ENCODE data around the gene ATF1.
"Not testable (repeated sequence)": the region's sequence is repeated elsewhere in the genome, so short reads cannot be mapped to it uniquely, and the experiment has no call there.

The ATF1 gene

DNA sequence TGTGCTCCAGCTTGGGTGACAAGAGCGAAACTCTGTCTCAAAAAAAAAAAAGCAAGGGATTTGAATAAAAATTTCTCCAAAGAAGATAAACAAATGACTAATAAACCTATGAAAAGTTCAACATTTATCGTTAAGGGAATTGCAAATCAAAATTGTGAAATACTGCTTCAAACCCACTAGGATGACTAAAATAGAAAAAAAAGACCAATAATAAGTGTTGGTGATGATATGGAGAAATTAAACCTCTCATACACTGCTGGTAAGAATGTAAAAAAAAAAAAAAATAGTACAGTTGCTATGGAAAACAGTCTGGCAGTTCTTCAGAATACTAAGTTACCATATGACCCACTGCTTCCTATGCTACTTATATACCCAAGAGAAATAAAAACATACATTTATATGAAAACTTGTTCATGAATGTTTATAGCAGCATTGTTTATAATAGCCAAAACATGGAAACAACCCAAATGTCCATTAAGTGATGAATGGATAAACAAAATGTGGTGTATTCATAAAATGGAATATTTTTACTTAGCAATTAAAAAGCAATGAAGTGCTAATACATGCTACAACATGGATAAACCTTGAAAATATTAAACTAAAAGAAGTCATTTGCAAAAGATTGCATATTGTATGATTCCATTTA is 39.5 kb downstream of the ATF1 start:
- no peak for DNase-seq (ENCODE audit: low read depth)

DNA sequence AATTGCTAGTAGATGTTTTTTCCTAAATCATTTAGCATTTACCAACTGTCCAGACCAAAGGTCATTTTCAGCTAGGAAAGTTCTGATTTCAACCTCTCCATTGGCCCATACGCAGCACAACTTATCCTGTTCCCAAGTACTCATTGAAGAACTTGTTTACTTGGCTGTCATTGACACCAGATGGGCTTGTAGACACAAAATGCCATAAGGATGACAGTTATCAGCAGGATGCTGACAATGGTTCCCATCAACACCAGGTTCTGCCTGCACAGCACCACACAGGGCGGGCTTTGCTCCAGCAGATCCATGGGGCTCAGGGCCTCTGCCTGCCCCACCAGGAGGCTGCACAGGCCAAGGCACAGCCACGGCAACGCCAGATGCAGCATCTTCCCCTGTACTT is 42.3 kb downstream of the ATF1 start:
- no peak for DNase-seq (ENCODE audit: low read depth)

DNA sequence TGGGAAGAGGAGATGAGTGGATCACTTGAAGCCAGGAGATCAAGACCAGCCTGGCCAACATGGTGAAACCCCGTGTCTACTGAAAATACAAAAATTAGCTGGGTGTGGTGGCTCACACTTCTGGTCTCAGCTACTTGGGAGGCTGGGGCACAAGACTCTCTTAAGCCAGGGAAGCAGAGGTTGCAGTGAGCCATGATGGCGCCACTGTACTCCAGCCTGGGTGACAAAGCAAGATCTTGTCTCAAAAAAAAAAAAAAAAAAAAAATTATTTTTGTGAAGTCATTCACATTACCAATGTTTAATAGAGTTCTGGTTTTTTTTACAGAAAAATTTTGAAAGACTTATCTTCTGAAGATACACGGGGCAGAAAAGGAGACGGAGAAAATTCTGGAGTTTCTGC is 45.2 kb downstream of the ATF1 start:
- DNase-seq (ENCODE audit: low read depth), result not testable (repeated sequence)

DNA sequence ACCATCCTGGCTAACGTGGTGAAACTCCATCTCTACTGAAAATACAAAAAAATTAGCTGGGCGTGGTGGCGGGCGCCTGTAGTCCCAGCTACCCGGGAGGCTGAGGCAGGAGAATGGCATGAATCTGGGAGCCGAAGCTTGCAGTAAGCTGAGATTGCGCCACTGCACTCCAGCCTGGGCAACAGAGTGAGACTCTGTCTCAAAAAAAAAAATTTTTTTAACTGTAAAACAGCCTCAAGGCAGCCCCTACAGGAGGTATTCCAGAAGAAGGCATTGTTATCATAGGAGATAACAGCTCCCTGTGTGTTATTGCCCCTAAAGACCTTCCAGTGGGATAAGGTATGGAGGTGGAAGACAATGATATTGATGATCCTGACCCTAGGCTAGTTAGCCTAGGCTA is 51.0 kb downstream of the ATF1 start:
- not testable (repeated sequence) for DNase-seq (ENCODE audit: low read depth)

DNA sequence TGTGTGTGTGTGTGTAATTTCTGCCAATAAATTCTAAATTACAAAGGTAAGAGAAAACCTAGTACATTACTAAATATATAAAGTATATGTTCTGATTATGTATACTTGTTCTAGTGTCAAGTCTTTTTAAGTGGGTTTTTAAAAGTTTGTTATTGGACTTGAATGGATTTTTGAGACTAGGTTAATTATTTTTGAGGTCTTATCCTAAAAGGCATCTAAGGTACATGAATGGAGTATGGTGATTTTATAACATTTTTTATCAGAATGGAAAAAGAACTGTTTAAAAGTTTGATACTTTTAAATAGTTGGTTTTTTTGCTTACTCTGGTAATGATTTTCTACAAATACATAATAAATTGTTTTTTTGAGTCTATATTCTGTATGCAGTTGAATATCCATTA is 56.3 kb downstream of the ATF1 start:
- no peak for DNase-seq (ENCODE audit: low read depth)

DNA sequence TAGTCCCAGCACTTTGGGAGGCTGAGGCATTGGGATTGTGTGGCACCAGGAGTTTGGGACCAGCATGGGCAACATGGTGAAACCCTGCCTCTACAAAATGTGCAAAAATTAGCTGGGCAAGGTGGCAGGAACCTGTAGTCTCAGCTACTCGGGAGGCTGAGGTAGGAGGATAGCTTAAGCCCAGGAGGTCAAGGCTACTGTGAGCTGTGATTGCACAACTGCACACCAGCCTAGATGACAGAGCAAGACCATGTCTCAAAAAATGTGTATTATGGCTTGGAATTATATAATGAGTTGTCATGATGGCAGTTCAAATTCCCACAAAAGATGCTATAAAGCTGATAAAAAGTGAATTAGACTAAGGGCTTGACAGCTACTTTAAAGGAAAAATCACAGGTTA is 58.2 kb downstream of the ATF1 start:
- no peak for DNase-seq (ENCODE audit: low read depth)

DNA sequence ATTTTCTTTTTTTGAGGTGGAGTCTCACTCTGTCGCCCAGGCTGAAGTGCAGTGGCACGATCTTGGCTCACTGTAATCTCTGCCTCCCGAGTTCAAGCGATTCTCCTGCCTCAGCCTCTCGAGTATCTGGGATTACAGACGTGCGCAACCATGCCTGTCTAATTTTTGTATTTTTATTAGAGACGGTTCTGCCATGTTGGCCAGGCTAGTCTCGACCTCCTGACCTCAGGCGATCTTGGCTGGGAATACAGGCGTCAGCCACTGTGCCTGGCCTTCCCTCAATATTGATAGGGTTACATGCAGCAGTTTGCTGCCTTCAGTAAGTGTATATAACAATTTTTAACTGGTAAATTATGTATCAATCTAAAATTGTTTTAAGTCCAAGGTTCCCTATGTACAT is 59.8 kb downstream of the ATF1 start:
- not testable (repeated sequence) for DNase-seq (ENCODE audit: low read depth)

DNA sequence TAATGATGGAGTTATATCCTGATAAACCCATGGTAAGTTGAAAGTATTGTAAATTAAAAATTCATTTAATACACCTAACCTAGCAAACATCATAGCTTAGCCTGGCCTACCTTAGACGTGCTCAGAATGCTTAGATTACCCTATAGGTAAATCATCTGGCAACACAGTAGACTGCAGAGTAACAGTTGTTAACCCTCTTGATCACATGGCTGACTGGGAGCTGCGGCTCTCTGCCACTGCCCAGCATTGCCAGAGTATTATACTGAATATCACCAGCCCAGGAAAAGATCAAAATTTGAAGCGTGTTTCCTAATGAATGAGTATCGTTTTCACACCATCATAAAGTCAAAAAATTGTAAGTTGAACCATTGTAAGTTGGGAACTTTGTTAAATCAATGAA is 61.0 kb downstream of the ATF1 start:
- no peak for DNase-seq (ENCODE audit: low read depth)

DNA sequence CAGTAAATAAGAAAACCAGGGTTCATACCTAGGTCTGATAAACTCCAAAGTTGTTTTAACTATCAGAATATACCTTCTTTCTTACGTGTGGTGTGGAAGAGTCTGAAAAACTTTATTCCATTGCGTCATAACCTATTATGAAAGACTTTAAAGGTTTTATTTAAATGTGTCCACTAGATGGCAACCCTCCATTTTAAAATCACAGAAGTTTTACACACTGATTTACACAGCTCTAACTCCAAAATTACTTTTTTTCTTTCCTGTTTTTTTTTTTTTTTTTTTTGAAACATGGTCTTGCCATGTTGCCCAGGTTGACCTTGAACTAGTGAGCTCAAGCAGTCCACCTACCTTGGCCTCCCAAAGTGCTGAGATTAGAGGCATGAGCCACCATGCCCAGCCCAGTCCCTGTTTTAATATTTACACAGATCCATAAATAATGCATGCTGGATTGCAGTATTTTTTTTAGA is 61.5 kb downstream of the ATF1 start:
- DNase-seq (ENCODE audit: low read depth), result no peak

- no peak for DNase-seq (ENCODE audit: low read depth)
Observed at GRCh38 chr12:50828121-50828520, 64.2 kb downstream of the ATF1 start.

DNA sequence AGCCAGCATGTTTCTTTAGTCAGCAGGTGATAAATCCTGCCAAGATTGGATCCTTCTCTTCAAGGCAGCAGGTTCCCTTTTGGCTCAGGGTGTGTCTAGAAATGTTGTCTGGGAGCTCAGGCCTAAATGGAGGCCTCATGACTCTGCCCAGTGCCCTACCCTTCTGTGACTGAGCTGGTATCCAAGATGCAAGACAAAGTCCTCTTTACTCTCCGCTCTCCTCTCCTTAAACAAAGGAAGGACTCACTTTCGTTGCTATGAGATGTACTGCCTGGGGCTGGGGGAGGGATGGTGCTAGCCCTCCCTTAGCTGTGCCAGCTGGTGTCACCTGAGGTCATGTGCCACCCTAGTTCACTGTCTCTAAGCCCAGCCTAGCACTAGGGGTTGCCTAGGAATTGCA is 65.0 kb downstream of the ATF1 start:
- DNase-seq (ENCODE audit: low read depth), result no peak

DNA sequence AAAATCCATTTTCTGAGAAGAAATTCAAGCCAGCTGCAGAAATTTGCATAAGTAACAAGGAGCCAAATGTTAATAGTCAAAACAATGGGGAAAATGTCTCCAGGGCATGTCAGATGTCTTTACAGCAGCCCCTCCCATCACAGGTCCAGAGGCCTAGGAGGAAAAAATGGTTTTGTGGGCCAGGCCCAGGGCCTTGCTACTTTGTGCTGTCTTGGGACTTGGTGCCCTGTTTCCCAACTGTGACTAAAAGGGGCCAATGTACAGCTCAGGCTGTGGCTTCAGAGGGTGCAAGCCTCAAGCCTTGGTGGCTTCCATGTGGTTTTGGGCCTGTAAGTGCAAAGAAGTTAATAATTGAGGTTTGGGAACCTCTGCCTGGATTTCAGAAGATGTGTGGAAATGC is 69.9 kb downstream of the ATF1 start:
- not testable (repeated sequence) for DNase-seq (ENCODE audit: low read depth)

DNA sequence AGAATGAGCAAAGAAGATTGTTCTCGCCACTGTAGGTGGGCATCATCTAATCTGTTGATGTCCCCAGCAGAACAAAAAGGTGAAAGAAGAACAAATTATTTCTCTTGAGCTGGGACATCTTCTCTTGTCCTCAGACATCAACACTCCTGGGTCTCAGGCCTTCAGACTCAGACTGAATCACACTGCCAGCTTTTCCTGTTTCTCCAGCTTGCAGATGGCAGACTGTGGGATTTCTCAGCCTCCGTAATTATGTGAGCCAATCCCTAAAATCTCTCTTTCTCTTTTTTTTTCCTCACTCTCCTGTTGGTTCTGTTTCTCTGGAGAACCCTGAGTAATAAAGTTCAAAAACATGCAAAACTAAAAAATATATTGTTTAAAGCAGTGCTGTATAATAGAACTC is 75.1 kb downstream of the ATF1 start:
- no peak for DNase-seq (ENCODE audit: low read depth)

GRCh38 chr12:50840809-50841487 is 77.0 kb downstream of the ATF1 start:
- no peak for DNase-seq (ENCODE audit: low read depth)

- no peak for DNase-seq (ENCODE audit: low read depth)
Observed at GRCh38 chr12:50841716-50842531, 78.0 kb downstream of the ATF1 start.

DNA sequence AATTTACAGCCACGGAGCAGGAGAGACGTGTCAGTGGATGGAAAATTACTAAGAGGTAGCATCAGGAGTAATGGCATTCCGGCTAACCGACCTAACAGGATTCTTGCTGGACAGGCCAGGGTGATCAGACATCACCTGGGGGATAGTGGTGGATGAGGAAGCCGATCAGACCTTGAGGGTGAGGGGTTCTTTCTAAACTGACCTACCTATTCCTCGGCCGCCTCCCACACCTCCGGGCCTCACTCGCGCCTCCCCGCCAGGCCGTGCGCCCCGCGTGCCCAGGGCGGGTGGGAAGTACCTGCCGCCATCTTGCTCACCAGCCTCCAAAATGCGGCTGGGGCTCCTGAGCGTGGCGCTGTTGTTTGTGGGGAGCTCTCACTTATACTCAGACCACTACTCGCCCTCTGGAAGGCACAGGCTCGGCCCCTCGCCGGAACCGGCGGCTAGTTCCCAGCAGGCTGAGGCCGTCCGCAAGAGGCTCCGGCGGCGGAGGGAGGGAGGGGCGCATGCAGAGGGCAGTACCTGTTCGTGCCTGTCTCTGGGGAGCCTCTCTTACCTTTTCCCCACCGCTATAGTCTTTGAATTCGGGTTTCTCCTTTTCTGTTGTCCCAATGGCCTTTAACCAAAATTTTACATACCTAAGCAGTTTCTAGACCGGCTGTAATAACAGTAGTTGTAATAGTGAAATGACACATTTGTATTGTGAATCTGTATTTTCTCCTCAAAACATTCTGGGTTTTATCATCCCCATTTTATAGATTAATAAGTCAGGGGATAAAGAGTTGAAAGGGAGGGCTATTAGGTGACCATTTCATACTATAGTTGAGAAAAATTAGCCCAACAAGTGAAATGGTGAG is 79.0 kb downstream of the ATF1 start, which contains the start of gene TMPRSS12:
Gene TMPRSS12, plus strand, starts transcription at position 290 of the 857 bp plus-strand sequence. Its CDS starts 39 bp downstream, at position 329.
- no peak for DNase-seq (ENCODE audit: low read depth)

DNA sequence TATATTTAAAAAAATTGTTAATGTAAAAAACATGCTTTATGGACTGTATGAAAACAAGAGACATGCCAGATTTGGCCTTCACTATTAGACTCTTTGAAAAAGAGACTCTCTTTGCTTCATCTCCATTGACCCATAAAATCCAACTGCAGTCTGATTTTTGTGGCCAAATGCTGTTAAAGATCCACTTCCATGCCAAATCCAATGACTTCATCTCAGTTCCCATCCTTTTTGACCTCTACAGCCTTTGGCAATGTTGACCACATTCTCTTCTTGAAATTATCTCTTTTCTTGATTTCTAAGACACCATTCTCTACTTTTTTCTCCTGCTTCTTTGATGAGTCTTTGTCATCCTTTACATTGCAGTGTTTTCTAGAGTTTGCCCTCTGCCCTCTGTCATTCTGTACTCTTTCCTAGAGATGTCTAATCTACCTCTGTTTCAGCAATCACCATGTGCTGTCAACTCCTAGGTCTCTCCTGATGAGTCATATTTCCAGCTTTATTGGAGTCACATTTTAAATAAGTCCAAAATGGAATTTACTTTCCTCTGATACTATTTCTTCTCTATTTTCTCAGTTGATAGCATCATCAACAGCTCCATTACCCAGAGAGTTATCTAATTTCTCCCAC is 81.2 kb downstream of the ATF1 start:
- no peak for DNase-seq (ENCODE audit: low read depth)

GRCh38 chr12:50848963-50849362 is 85.1 kb downstream of the ATF1 start:
- no peak for DNase-seq (ENCODE audit: low read depth)

DNA sequence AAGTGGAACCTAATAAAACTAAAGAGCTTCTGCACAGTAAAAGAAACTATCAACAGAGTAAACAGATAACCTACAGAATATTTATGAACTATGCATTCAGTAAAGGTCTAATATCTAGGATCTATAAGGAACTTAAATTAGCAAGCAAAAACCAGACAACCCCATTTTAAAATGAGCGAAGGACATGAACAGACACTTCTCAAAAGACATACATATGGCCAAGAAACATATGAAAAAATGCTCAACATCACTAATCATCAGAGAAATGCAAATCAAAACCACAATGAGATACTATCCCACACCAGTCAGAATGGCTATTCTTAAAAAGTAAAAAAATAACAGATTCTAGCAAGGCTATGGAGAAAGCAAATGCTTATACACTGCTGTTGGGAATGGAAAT is 91.3 kb downstream of the ATF1 start:
- DNase-seq (ENCODE audit: low read depth), result not testable (repeated sequence)

GRCh38 chr12:50855679-50856078 is 91.8 kb downstream of the ATF1 start:
- DNase-seq (ENCODE audit: low read depth), result not testable (repeated sequence)

GRCh38 chr12:50859621-50860310 is 95.9 kb downstream of the ATF1 start:
- no peak for DNase-seq (ENCODE audit: low read depth)
